Activated CD4-positive, alpha-beta T cell treated with anti-CD3 and anti-CD28 coated beads, Interleukin-2, amount 50 U/mL, for 16 hours (primary cell): ENCODE data around the gene LHX2.

Experiments
- DNase-seq: peaks from one replicate; pipeline ENCODE4 v3.0.0-alpha.2; 2020

Gene LHX2

DNA sequence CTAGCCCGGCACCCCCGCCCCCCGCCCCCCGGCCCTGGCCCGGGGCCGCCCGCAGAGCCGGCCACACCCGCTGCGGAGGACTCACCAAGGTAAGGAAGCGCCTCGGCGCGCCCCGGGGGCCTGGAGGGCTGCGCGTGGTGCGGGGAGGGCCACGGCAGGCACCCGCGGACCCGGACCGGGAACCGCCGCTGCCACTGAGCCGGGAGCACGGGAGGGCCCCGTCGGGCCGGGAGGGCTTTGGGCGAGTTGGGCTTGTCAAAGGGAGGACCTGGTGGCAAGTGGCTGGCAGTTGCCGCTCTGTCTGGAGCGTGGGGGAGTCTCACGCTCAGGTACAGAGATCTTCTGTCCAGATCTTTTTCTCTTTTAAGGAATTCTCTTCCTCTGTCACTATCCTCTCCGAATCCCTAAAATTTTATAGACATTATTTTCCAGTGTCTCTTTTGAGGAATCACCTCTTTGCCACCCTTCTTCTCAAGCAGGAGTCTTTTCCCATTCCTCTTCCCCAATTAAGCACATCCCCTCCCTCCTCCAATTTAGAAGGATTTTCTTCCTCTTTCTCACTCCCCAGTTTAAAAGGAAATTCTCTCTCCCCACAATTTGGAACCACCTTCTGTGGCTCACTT is 11.3 kb upstream of the LHX2 start:
- no peak for DNase-seq

DNA sequence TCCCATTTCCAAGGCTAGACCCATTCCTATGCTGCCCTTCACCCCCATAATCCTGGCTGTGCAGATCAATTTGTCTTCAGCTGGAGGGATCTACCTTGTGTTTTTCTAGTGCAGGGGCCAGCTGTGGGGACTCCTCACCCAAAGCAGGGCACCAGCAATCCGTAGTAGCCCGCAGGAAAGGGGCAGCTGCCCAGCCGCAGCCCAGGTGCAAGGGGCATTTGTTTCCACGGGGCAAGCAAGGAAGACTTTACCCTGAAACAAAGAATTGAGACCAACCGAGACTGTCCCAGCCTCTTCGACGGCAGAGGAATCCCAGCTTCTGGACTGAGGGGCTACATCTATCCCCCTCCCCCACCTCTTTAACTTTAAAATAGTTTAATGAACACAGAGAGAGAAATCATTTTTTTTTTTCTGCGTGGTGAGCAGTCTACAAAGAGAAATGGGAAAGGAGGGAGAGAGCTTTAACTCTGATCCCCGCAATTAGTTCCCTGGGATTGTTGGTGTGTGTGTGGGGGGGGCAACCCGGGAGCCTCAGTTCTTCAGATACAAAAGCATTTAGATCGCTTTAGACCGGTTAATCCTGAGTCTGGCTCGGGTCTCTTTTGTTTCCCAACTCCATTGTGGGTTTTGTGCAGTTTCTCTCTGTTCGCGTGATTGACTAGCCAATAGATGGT is 10.6 kb upstream of the LHX2 start:
- no peak for DNase-seq

DNA sequence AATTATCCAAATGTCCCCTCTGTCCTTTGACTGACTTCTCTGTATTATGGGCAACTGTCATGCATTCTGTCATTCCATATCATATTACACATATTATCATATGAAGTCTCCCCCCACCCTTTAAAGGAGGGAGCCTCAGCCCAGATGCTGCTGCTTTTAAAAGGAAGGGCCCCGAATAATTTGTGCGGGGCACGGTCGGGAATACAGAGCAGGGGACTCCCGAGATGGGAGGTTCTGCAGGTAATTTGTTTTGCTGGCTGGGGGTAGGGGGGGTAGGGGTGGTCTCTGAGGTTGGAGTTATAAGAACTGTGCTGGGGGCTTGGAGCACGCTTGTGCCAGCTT is 10.1 kb upstream of the LHX2 start:
- DNase-seq, result no peak

DNA sequence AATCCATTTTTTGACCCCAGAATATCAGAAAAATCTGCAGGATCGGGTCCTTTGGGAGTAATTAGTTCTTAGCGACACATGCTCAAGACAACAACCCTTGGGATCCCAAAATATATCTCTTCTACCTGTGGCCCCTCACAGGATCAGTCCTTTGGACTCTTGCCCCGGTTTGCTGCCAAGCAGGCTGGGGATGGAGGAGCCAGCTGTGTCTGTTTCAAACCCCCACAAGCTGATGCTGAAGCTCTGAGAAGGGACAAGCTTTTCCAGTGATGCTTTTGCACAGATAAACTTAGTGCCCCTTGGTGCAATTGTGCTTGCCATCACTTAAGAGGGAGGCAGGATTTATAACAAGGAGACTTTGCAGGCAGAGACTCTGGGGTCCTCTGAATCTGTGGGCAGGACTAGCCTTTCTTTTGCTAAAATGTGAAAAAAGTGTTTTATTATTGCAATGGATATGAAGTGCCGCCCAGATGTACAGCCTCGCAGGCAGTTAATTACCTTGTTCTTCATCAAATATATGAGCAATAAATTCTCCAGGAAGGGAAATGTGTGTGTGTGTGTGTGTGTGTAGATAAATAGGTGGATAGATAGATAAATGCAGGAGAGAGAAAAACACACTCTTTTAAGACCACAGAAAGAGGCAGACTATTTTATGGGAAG is 9.6 kb upstream of the LHX2 start:
- no peak for DNase-seq

DNA sequence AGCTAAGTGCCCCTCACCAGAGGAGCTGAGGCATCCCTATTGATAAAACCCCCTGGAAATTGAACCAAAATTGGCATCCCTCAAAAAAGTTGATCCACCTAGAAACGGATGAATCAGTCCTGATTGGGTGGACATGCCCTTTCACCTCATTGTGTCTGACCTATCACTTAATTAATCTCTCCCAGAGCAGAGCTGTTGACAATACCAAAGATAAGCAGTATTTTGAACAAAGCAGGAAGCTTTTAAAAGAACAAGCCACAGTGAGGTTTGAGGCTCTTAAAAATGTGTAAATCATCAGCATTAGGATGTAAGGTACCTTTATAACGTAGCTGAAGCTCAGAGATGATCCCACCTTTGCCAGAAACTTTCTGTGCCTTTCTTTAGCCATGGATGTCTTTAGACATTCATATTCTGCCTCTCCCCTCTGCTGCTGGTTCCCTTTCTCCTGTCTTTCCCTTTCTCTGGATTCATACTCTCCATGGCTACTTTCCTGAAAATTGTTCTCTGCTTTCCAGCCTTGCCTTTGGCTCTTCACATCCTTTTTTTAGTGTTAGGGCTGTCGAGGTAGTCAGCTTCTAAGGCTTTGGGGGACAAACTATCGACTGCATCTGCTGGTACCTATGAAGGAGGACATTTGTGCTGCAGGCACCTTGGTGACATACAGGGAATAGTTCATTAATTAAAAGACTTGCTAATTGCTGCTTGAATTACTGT is 7.8 kb upstream of the LHX2 start:
- DNase-seq, result no peak

DNA sequence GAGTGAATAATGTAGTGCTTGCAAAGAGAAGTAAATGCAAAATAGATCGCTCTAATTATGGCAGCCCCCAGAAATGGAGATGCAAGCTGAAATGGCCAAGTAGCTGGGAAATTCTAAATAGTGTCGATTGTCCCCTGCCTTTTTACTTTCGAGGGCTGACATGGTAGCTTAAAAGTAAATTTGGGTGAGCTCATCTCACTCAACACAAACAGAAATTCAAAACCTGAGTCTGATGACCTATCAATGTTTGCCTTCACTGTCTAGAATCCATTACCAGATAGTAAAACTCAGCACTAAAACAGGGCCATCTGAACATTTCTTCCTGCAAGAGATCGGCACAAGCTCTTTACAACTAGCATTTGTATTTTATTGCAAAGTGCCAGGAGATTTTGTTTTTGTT is 7.0 kb upstream of the LHX2 start:
- no peak for DNase-seq

DNA sequence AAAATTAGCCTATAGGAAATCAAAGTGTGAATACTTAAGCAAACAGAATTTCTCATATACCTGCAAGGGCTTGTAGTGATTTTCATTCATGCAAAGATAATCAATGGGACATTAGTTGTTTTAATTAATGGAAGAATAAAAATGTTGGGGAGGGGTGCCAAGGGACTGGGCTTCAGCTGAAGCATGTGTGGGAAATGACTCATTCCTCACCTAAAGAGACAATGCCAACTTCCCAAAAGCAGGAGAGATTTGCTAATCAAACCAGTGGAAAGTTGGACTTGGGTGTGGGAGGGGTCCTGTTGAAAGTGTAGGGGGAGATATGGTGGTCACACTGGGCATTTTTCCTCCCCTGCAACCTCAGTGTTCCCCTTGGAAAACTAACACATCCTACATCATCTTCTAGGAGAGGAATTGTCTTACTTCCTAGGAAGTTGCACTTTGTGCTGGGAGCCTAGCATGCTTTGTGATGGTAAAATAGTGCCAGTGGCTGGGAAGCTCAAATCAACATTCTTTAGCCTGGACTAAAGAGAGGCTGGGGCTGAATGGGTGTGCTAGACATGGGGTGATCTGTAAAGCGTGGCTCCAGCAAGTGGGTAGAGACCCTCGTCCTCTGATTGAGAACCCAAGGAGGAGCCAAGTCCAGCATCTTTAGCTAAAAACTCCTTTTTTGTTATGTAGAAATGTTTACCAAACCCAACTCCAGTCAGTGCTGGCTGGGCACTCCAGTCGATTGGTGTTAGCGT is 6.4 kb upstream of the LHX2 start:
- DNase-seq, result no peak

DNA sequence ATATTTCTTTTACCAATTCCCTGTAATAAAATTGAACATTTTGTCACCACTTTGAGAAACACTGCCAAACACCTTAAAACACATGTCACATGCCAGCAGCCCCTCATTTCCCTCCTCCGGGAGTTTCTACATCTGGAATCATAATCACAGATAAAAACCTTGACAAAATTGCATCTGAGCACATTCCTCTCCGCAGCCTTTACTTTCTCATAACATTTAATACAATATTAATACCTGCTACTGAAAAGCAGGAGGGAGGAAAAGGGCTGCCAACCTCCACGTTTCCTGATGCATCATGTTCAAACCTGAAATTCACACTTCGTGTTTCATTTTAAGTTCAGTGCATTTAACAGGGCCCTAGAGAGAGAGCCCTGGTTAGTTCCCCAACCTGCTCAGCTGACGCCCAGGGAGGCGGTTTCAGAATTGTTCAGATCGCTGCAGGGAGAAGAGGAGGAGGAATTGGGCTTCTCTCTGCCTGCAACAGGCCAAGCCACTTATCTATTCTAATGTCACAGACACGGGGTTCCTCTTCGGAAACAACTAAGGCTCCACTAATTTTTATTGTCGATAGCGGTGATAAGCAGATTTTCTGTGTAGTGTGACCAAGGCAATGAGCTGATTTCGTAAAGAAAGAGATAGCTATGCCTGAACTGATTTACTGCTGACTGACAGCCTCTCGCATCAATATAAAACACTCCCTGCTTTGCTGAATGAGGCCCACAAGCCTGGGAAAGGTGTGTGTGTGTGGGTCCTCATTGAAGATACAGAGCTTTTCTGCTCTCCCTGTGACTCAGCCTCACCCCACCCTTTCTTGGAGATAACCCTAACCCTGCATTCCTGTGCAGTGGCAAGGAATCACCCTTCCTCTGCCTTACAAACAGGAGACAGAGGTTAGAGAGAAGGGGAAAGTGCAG is 4.9 kb upstream of the LHX2 start:
- no peak for DNase-seq

DNA sequence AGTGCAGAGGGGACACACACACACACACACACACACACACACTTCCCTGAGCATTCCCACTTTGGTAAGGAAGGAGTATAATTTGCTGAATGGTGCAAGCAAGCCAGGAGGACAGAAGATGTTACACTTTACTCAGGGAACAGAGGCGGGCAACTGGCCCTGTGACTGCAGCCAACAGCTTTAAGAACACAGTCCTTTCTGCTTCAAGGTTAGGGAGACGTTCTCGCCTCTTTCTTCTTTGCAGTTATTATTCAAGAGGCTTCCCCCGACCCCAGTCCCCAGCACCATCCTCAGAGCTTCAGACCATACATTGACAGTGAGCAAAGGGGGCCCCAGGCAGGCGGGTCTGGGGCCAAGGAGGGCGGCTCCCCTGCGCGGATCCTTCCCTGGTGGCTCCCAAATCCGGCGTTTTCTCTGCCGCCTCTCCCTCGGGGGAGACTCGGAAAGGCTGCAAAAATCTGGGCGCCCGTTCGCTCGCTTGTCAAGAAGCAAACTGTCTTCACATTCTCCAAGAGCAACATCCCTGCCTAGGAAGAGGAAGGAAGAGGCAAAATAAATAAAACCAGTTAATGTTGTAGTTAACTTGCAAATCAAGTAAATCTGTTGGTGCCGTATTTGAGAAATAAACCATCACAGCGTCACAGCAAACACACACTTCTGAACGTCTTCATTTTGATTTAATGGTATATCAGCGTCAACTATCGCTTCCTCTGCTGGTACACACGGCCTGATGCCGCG is 3.8 kb upstream of the LHX2 start:
- no peak for DNase-seq

DNA sequence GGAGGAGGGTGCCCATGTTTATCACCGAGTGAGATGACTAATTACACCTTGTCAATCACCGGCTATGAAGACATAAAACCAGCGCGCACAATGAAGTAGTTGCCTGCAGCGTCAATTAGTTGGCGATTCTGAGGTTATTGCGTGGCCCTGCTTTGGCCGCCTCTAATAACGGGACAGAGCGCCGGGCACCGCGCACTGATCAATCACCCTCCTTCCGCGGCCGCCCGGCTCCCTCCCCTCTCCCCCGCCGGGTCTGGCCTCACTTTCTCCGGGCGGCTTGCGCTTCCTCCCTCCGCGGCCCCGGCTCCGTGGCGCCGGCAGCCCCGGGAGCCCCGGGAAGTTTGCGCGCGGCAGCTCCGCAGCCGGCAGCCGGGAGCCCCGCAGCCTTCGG is 3.3 kb upstream of the LHX2 start:
- peak; percentile 42 for DNase-seq

DNA sequence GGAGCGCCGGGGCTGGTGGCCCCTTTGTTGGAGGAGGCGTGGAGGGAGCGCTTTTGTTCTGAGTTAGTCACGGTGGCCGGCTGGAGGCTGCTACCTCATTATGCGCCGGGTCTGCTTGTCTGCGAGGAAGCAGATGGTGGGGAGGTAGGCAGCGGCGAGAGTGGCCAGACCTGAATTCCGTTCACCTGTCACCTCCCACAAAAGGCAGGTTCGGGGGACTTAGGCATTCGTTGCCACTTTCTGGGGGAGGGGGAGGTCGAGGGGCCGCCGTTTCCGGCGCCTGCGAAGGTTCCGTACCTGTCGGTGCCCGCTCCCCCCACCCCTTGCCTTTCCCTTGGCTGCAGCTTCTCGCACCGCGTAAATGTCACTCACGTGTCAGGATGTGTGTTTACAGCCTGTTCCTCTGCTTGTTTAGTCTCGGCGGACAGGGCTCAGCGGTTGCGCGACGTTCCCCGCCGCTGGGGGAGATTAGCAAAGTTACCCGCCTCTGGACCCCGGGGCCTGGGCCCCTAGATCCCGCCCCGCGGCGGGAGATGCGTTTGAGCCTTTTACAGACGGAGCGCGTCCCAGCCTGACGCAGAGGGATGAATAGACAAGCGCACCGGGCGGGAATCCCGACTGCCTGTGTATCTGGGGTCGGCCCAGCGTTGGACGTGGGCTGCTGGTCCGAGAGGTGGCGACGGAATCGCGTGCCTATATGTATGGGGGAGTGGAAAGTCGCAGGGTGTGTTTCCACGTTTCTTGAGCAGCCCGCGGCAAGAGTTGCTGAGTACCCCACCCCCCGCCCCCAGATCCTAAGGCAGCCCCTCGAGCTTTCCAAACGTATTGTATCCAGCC is 2.7 kb upstream of the LHX2 start:
- no peak for DNase-seq

DNA sequence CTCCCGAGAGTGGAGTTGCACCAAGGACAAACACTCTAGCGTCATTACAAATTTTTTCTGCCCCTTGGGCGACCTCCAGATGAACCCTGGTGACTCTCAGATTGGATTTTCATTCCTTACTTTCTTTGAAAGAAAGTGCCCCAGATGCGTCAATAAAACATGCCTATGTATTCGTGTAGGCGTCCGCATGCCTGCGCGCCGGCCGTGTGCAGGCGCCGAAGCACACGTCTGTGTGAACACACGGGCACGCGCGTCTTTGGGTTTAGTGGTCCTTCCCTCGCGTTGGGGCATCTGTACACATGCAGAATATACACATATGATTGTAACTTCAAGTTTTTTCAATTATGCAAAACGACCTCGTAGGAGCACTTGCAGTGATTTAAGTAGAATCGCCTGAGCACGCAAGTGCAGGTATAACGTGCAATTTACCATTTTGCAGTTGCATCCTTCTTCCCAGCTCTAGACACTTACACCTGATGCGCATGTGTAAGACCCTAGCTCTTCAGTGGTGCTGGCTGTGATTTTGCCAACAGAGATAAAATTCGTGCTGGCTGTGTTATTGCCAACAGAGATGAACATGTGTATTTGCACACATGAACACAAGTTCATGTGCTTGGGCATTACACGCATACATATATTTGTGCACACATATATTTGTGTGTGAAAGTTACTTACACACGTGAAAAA is 1.9 kb upstream of the LHX2 start:
- no peak for DNase-seq

DNA sequence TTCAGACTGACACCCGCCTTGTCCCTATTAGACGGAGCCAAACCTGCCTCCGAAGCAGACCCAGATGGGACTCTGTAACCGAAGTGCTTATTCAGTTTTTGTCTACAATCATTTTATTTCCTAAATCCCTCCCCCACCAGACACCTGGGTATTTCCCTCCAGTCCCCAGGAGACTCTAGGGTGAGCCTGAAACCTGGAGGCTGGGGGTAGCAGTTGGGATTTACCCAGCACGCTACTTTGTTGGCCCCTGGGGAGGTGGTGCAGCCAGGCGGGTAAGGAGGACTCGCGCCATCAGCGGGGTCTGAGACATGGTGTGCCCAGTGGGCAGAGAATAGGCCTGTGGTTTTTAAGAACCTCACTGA is 1.3 kb upstream of the LHX2 start:
- DNase-seq, result no peak

DNA sequence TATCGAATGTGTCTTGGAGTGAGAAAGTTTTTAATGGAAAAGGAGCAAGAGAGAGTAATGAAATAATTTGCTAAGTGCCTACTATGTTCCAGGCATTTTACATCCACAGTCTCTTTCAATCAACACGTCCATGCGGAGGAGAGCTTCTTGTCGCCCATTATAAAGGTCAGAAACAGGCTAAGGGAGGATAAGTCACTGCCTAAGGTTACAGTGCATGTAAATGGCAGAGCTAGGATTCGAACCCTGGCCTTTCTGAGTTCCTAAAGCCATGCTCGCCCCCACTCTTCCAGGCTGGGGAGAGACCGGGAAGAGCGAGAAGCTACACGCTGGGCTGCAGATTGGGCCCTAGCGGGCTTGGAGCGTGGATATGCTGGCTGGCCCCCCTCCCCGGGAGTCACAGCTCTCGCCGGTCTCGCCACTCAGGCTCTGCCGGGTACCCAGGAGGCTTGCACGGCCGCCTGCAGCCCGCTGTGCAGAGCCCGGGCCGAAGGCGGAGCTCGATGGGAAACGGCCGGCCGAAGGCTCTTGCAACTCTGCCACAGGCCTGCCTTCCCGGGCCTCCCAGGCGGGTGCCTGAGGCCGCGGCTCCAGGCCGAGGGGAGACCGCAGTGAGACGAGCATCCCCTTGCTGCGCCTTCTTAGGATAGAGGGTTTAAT is 775 bp upstream of the LHX2 start:
- DNase-seq, result no peak

DNA sequence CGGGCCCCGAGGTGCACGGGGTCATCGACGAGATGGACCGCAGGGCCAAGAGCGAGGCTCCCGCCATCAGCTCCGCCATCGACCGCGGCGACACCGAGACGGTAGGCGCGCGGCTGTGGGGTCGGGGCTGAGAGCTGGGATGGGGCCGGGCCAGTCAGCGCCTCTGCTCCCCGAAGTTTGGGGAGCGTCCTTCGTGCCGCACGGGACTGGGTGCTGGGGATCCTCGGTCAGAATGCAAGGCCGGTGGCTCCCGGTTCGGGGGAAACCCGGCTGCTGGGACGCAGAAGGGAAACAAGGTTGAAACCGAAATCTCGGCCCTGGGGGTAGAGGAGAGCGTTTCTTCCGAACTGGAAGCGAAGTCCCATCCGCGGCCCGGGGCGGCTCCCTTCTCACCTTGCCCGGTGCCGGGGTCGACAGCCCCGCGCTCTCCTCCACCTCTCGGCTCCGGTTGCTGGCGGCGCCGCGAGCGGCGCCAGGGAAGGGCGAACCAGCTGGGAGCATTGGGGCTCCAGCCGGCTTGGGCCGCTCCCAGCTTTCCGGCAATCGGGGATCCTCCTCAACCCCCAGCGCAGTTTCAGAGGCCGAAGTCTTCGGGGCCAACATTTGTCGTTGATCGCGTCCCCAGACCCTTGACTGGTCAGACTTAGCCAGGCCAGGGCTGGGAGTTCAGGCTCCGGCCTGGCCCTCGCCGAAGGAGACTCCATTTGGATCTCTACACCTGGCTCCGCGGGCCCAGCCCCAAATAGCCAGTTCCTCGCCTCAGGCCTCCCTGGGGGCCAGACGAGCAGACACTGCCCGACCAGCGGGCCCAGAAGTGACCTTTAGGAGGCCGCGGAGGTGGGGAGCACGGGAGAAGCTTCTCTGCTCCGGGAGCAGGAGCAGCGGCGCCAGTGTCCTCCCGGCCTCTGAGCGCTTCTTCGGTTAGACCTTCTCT is 1.1 kb downstream of the LHX2 start:
- DNase-seq, result no peak

DNA sequence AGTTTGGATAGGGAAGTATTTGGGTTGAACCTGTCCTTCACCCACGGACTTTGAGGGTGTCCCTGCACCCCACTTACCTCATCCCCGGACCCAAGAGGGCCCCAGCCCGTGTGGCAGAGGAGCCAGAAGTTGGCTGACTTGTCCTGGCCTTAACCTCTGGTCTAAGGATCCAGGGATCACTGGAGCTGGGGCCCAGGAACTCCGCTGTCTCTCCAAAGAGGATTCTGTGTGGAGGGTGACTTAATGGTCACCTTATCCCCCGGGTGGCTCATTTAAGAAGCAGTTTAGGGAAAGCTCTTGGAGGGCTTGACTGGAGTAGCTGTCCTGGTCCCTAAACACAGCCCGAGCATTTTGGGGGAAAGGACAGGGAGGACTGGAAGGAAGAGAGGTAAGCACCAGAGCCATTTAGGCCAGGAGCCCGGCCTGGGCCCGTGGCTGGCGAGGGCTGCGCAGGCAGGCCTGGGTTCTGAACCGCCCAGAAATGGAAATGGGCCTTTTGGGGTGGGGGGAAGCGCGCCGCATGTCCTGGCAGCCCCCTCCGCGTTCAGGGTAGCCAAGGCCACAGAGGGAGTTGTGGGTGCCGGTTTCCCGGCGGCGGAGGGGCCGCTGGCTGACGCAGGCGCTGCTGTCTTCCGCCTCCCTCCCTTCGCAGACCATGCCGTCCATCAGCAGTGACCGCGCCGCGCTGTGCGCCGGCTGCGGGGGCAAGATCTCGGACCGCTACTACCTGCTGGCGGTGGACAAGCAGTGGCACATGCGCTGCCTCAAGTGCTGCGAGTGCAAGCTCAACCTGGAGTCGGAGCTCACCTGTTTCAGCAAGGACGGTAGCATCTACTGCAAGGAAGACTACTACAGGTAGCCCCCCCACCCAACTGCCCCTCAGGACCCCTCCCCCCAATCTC is 2.0 kb downstream of the LHX2 start:
- DNase-seq, result no peak
